Measurements from ENCODE around the gene PRSS57.
A peak's percentile ranks its signal among the peaks of the same experiment; 100 is the strongest.

The PRSS57 gene

GRCh38 chr19:652467-653389 is 42.5 kb downstream of the PRSS57 start:
- DNase-seq (ENCODE audit: low spot score), result no peak

- no peak for DNase-seq (ENCODE audit: low spot score)
Observed at GRCh38 chr19:651991-652390, 43.3 kb downstream of the PRSS57 start.

GRCh38 chr19:651114-651818 is 44.0 kb downstream of the PRSS57 start:
- DNase-seq (ENCODE audit: low spot score), result no peak

GRCh38 chr19:650121-650520 is 45.1 kb downstream of the PRSS57 start:
- no peak for DNase-seq (ENCODE audit: low spot score)

- no peak for DNase-seq (ENCODE audit: low spot score)
Observed at GRCh38 chr19:648904-649801, 46.1 kb downstream of the PRSS57 start.

- DNase-seq (ENCODE audit: low spot score), result no peak
Observed at GRCh38 chr19:648305-648704, 46.9 kb downstream of the PRSS57 start.

- DNase-seq (ENCODE audit: low spot score), result no peak
Observed at GRCh38 chr19:647566-648284, 47.5 kb downstream of the PRSS57 start.

- DNase-seq (ENCODE audit: low spot score), result no peak
Observed at GRCh38 chr19:646779-647565, 48.3 kb downstream of the PRSS57 start.

- no peak for DNase-seq (ENCODE audit: low spot score)
Observed at GRCh38 chr19:645912-646778, 49.1 kb downstream of the PRSS57 start.

- DNase-seq (ENCODE audit: low spot score), result no peak
Observed at GRCh38 chr19:644789-645188, 50.5 kb downstream of the PRSS57 start.

- DNase-seq (ENCODE audit: low spot score), result no peak
Observed at GRCh38 chr19:644363-644762, 50.9 kb downstream of the PRSS57 start.

- DNase-seq (ENCODE audit: low spot score), result no peak
Observed at GRCh38 chr19:643736-644135, 51.5 kb downstream of the PRSS57 start.

GRCh38 chr19:642767-643727 is 52.2 kb downstream of the PRSS57 start:
- DNase-seq (ENCODE audit: low spot score), result no peak

GRCh38 chr19:641702-642101 is 53.5 kb downstream of the PRSS57 start:
- no peak for DNase-seq (ENCODE audit: low spot score)

GRCh38 chr19:640606-641189 is 54.6 kb downstream of the PRSS57 start:
- DNase-seq (ENCODE audit: low spot score), result no peak

- no peak for DNase-seq (ENCODE audit: low spot score)
Observed at GRCh38 chr19:640161-640558, 55.1 kb downstream of the PRSS57 start.

- DNase-seq (ENCODE audit: low spot score), result peak; percentile 92
Observed at GRCh38 chr19:639253-640160, 55.7 kb downstream of the PRSS57 start, which contains the start of gene FGF22. TSS of gene FGF22 (plus strand) at chr19:639879. CDS start at chr19:639926, 47 bp downstream.

Data from activated CD4-positive, alpha-beta T cell treated with anti-CD3 and anti-CD28 coated beads, Interleukin-2, Interleukin-4, amounts not matched to agents 100 ng/mL and 50 ng/mL, durations not matched to agents 16 hours and 8 hours (primary cell).